OCI-LY1 (cell line): ENCODE results near the gene ZDHHC12.
"Not testable (repeated sequence)": the region's sequence is repeated elsewhere in the genome, so short reads cannot be mapped to it uniquely, and the experiment has no call there.

Experiments used
- H2AFZ ChIP-seq: fragments of 200-600 bp; sonication (generic), shearing (Covaris generic); 2 replicates; pipeline ENCODE4 v1.6.0; 2014; ENCODE audit warnings: antibody characterized with exemption, mild to moderate bottlenecking, low read length
- H3F3A ChIP-seq: fragments of 200-600 bp; sonication (generic), shearing (Covaris generic); 2 replicates; pipeline ENCODE4 v1.6.0; 2014; ENCODE audit warnings: mild to moderate bottlenecking, antibody characterized with exemption, low read length, moderate library complexity; ENCODE audit not compliant: insufficient read depth
- H3K27ac ChIP-seq: fragments of 200-600 bp; sonication (generic); 2 replicates; pipeline ENCODE4 v1.5.1; 2014; ENCODE audit warnings: low read length, mixed run types, mild to moderate bottlenecking, low read depth; ENCODE audit not compliant: poor library complexity, severe bottlenecking
- H3K27me3 ChIP-seq: fragments of 200-600 bp; sonication (generic); 2 replicates; pipeline ENCODE4 v1.6.0; 2014; ENCODE audit warnings: antibody characterized with exemption, mild to moderate bottlenecking, low read length, moderate library complexity; ENCODE audit not compliant: insufficient read depth
- H3K36me3 ChIP-seq: fragments of 200-600 bp; sonication (generic); 2 replicates; pipeline ENCODE4 v1.6.1; 2014; ENCODE audit warnings: mild to moderate bottlenecking, antibody characterized with exemption, low read length, moderate library complexity, mixed read lengths; ENCODE audit not compliant: insufficient read depth
- H3K4me1 ChIP-seq: fragments of 200-600 bp; sonication (generic); 2 replicates; pipeline ENCODE4 v1.5.1; 2014; ENCODE audit warnings: mild to moderate bottlenecking, low read length, moderate library complexity; ENCODE audit not compliant: insufficient read depth, severe bottlenecking
- H3K4me2 ChIP-seq: fragments of 200-600 bp; sonication (generic), shearing (Covaris generic); 2 replicates; pipeline ENCODE4 v1.6.1; 2014; ENCODE audit warnings: low read length
- H3K4me3 ChIP-seq: fragments of 200-600 bp; sonication (generic); 2 replicates; pipeline ENCODE4 v1.5.1; 2014; ENCODE audit warnings: low read length, low read depth, mild to moderate bottlenecking, mixed read lengths; ENCODE audit not compliant: poor library complexity, severe bottlenecking
- H3K79me2 ChIP-seq: fragments of 200-600 bp; shearing (Covaris generic); 2 replicates; pipeline ENCODE4 v1.6.1; 2016; ENCODE audit warnings: mixed run types, low read length, mixed read lengths; ENCODE audit not compliant: insufficient read depth
- H3K9ac ChIP-seq: fragments of 200-600 bp; sonication (generic), shearing (Covaris generic); 2 replicates; pipeline ENCODE4 v1.6.1; 2014; ENCODE audit warnings: mild to moderate bottlenecking, low read length, mixed read lengths
- H3K9me2 ChIP-seq: fragments of 200-600 bp; sonication (generic), shearing (Covaris generic); 2 replicates; pipeline ENCODE4 v1.6.1; 2014; ENCODE audit warnings: low read depth, mild to moderate bottlenecking, low read length, mixed read lengths
- H3K9me3 ChIP-seq: fragments of 200-600 bp; shearing (Covaris generic); 2 replicates; pipeline ENCODE4 v1.6.1; 2014; ENCODE audit warnings: low read length, mixed read lengths
- H4K20me1 ChIP-seq: fragments of 200-600 bp; sonication (generic), shearing (Covaris generic); 2 replicates; pipeline ENCODE4 v1.6.0; 2016; ENCODE audit warnings: mild to moderate bottlenecking, low read length; ENCODE audit not compliant: insufficient read depth
- CTCF ChIP-seq: fragments of 200-600 bp; sonication (generic), shearing (Covaris generic); IDR thresholded peaks from 2 replicates; pipeline ENCODE4 v1.5.1; 2017; ENCODE audit warnings: mild to moderate bottlenecking, antibody characterized with exemption, low read length, moderate library complexity, mixed read lengths
- EZH2 ChIP-seq: fragments of 200-600 bp; sonication (generic), shearing (Covaris generic); IDR thresholded peaks from 2 replicates; pipeline ENCODE4 v1.8.0; 2017; ENCODE audit warnings: borderline replicate concordance, mixed run types, mild to moderate bottlenecking, antibody characterized with exemption, low read length, moderate library complexity, mixed read lengths

The ZDHHC12 gene

GRCh38 chr9:128694344-128694743, 29.6 kb downstream of the ZDHHC12 start:
- TF ChIP-seq EZH2, result no peak
- no peak for TF ChIP-seq CTCF
- Histone ChIP-seq H2AFZ (no peak overlapping the region), H3K4me3 (no peak overlapping the region), H3K27me3 (no peaks in the 10 kb centered on the region), H4K20me1 (peaks cover 8% of the 10 kb centered on the region), H3K4me2 (no peak overlapping the region), H3K27ac (no peak overlapping the region), H3K79me2 (peaks cover 23% of the 10 kb centered on the region), H3K4me1 (peaks cover 12% of the 10 kb centered on the region), H3F3A (peaks cover 5% of the 10 kb centered on the region), H3K36me3 (peaks cover 72% of the 10 kb centered on the region), H3K9ac (no peak overlapping the region), H3K9me2 (no peaks in the 10 kb centered on the region), H3K9me3 (no peaks in the 10 kb centered on the region)

GRCh38 chr9:128693738-128694137, 30.2 kb downstream of the ZDHHC12 start:
- Histone ChIP-seq H3K36me3 (peaks cover 72% of the 10 kb centered on the region), H3K4me1 (peaks cover 12% of the 10 kb centered on the region), H3K79me2 (peaks cover 23% of the 10 kb centered on the region)
- not testable (repeated sequence) for H3K9ac ChIP-seq, H3K9me3 ChIP-seq, H3K4me2 ChIP-seq, H4K20me1 ChIP-seq, H3K27ac ChIP-seq, H3K9me2 ChIP-seq, H3K27me3 ChIP-seq, H2AFZ ChIP-seq, H3K4me3 ChIP-seq, H3F3A ChIP-seq

- Histone ChIP-seq H3K79me2 (peaks cover 42% of the 10 kb centered on the region), H3K27me3 (no peaks in the 10 kb centered on the region), H3K9me2 (no peaks in the 10 kb centered on the region), H3K9ac (peak overlapping the region; percentile 96), H3K27ac (peak overlapping the region; percentile 38), H4K20me1 (peaks cover 8% of the 10 kb centered on the region), H3F3A (no peaks in the 10 kb centered on the region; the same call in 1 of the 2 replicates), H3K4me3 (peak overlapping the region; percentile 97), H3K4me1 (peaks cover 42% of the 10 kb centered on the region), H3K36me3 (peaks cover 51% of the 10 kb centered on the region), H3K9me3 (no peaks in the 10 kb centered on the region), H2AFZ (no peak overlapping the region), H3K4me2 (peak overlapping the region; percentile 87)
- TF ChIP-seq EZH2, result no peak
- TF ChIP-seq CTCF, result no peak
Measured at GRCh38 chr9:128690684-128691034, 33.3 kb downstream of the ZDHHC12 start.
